Endothelial cell of umbilical vein (primary cell): ENCODE results near the gene PAXX.

Source experiments
- CTCF ChIP-seq, 2 donors: IDR thresholded peaks; 1 replicate in 1 of 2; 2 replicates in 1 of 2; pipeline ENCODE4 v1.5.1; 2011; ENCODE audit warnings: low read length in 2 of 2, mild to moderate bottlenecking in 2 of 2, moderate library complexity in 2 of 2, control low read depth in 1 of 2, inconsistent platforms in 1 of 2, low read depth in 1 of 2; ENCODE audit not compliant: insufficient read depth in 1 of 2; ENCODE audit errors: extremely low read depth in 1 of 2
- EZH2 ChIP-seq: IDR thresholded peaks from 2 replicates; pipeline ENCODE4 v1.6.1; 2012; ENCODE audit warnings: borderline replicate concordance, low read depth, mild to moderate bottlenecking, moderate library complexity, low read length, inconsistent platforms; ENCODE audit not compliant: severe bottlenecking
- MAX ChIP-seq: IDR thresholded peaks from 2 replicates; pipeline ENCODE4 v1.6.1; 2011; ENCODE audit not compliant: insufficient read depth, insufficient read length
- MYC ChIP-seq: IDR thresholded peaks from one replicate; pipeline ENCODE4 v1.6.1; 2011; ENCODE audit warnings: mild to moderate bottlenecking, low read depth, low read length
- POLR2A ChIP-seq: IDR thresholded peaks from 2 replicates; pipeline ENCODE4 v1.6.1; 2012; ENCODE audit warnings: low read depth, mild to moderate bottlenecking, control low read depth, low read length
- POLR2AphosphoS5 ChIP-seq: IDR thresholded peaks from 2 replicates; pipeline ENCODE4 v1.6.1; 2012; ENCODE audit warnings: low read depth, mild to moderate bottlenecking, control low read depth, low read length, moderate library complexity; ENCODE audit not compliant: insufficient read depth

- no peak for TF ChIP-seq EZH2
- no peak for TF ChIP-seq CTCF (IDR thresholded peaks at IDR 0.05; ENCODE audit: extremely low read depth in 1 of 2, insufficient read depth in 1 of 2, low read depth in 1 of 2, low read length in 2 of 2)
- no peak for TF ChIP-seq POLR2A
- no peak for TF ChIP-seq MYC
- TF ChIP-seq POLR2AphosphoS5 = no peak
- TF ChIP-seq MAX = no peak
These were observed 30.9 kb downstream of the PAXX start for GRCh38 chr9:137023157-137023556.
